HepG2 (cell line): ENCODE measurements around the gene TEX48. TPM values are rescaled to one million over a fixed set of nuclear protein-coding genes. Genes with fewer than 3 reads are reported as not detected.

Experiments used
- AGO2 ChIP-seq: fragments of 200-400 bp; formaldehyde crosslinking; optimal IDR thresholded peaks from 2 replicates; pipeline ENCODE3; 2017; ENCODE audit warnings: mild to moderate bottlenecking, low read depth, low read length, moderate library complexity
- CENPX ChIP-seq: sonication (generic); formaldehyde crosslinking; IDR thresholded peaks from 2 replicates; pipeline ENCODE4 v1.9.0; 2021; ENCODE audit warnings: mild to moderate bottlenecking, missing genetic modification reagents, moderate library complexity
- ELF1 ChIP-seq: sonication (generic); formaldehyde crosslinking; IDR thresholded peaks from 2 replicates; pipeline ENCODE4 v1.4.0; 2020; ENCODE audit warnings: missing genetic modification reagents
- HNF4G ChIP-seq, 2 experiments: sonication (generic) in 1 of 2; formaldehyde crosslinking in 1 of 2; IDR thresholded peaks; 2 replicates each; pipeline versions ENCODE4 v1.4.0 to v1.6.1; 2011 to 2020; ENCODE audit warnings: borderline replicate concordance in 2 of 2, low read depth in 2 of 2, mild to moderate bottlenecking in 2 of 2, low read length in 1 of 2, missing genetic modification reagents in 1 of 2, moderate library complexity in 1 of 2
- LCORL ChIP-seq, 2 experiments: fragments of 450-650 bp in 1 of 2; sonication (generic) in 1 of 2; formaldehyde crosslinking in 1 of 2; IDR thresholded peaks; 2 replicates each; pipeline versions ENCODE4 v1.5.0 to v1.6.1; 2017 to 2020; ENCODE audit warnings: antibody characterized with exemption in 1 of 2, missing genetic modification reagents in 1 of 2
- MEIS2 ChIP-seq: sonication (generic); formaldehyde crosslinking; IDR thresholded peaks from 2 replicates; pipeline ENCODE4 v1.9.0; 2021; ENCODE audit warnings: mild to moderate bottlenecking, missing genetic modification reagents
- SRY ChIP-seq: sonication (generic); formaldehyde crosslinking; IDR thresholded peaks from 2 replicates; pipeline ENCODE4 v1.8.0; 2022; ENCODE audit warnings: mild to moderate bottlenecking, missing genetic modification reagents
- TARDBP ChIP-seq: sonication (generic); formaldehyde crosslinking; IDR thresholded peaks from 2 replicates; pipeline ENCODE4 v1.8.0; 2022; ENCODE audit warnings: mild to moderate bottlenecking, missing genetic modification reagents
- ZKSCAN5 ChIP-seq: sonication (generic); formaldehyde crosslinking; IDR thresholded peaks from 2 replicates; pipeline ENCODE4 v1.5.1; 2020; ENCODE audit warnings: mild to moderate bottlenecking, missing genetic modification reagents
- ZNF205 ChIP-seq: IDR thresholded peaks from 2 replicates; pipeline ENCODE4 v1.6.1; 2018; ENCODE audit warnings: missing biosample characterization, missing genetic modification reagents
- ZNF263 ChIP-seq: sonication (generic); formaldehyde crosslinking; IDR thresholded peaks from 2 replicates; pipeline ENCODE4 v1.4.0; 2020; ENCODE audit warnings: missing genetic modification reagents
- ZNF773 ChIP-seq: sonication (generic); formaldehyde crosslinking; IDR thresholded peaks from 2 replicates; pipeline ENCODE4 v1.4.0; 2020; ENCODE audit warnings: missing genetic modification reagents, borderline replicate concordance
- polyA plus RNA-seq, 8 experiments: library from polyadenylated mRNA; depleted of rRNA in 3 of 8; stranded (reverse) in 7 of 8; unstranded in 1 of 8; fragments of >200 nt; fragmentation: Illumina TruSeq in 4 of 8; extraction: Trizol in 4 of 8; gene quantifications; 2 replicates each; pipeline versions ENCODE4 v1.2.1 to v1.2.3, GENCODE V29; 2011 to 2016; ENCODE audit warnings: low read depth in 4 of 8, missing spikeins in 1 of 8, mixed read lengths in 1 of 8; ENCODE audit not compliant: insufficient read depth in 1 of 8
- total RNA-seq, 5 experiments: library from RNA; depleted of rRNA; stranded (reverse); fragments of >200 nt; fragmentation: Illumina TruSeq; extraction: Trizol; gene quantifications; 2 replicates each; pipeline ENCODE4 v1.2.3, GENCODE V29; 2016; ENCODE audit warnings: low read depth in 1 of 5
- TF ChIP-seq, protein P1 (sequence below): sonication (generic); formaldehyde crosslinking; IDR thresholded peaks from 2 replicates; pipeline ENCODE4 v1.5.1; 2020; ENCODE audit warnings: mild to moderate bottlenecking, missing genetic modification reagents, borderline replicate concordance
- TF ChIP-seq, protein P2 (sequence below): sonication (generic); formaldehyde crosslinking; IDR thresholded peaks from 2 replicates; pipeline ENCODE4 v1.9.0; 2022; ENCODE audit warnings: low read depth, missing genetic modification reagents
- TF ChIP-seq, protein P3 (sequence below): sonication (generic); formaldehyde crosslinking; IDR thresholded peaks from 2 replicates; pipeline ENCODE4 v1.5.0; 2020; ENCODE audit warnings: mild to moderate bottlenecking, missing genetic modification reagents
- TF ChIP-seq, protein P4 (sequence below): sonication (generic); formaldehyde crosslinking; IDR thresholded peaks from 2 replicates; pipeline ENCODE4 v1.5.0; 2020; ENCODE audit warnings: mild to moderate bottlenecking, missing genetic modification reagents, borderline replicate concordance

Gene TEX48
- total and polyA plus RNA-seq, 2 of the 13 experiments (the other 11 are each of a cell fraction or from before 2014, with no cell fraction given) = not detected

DNA sequence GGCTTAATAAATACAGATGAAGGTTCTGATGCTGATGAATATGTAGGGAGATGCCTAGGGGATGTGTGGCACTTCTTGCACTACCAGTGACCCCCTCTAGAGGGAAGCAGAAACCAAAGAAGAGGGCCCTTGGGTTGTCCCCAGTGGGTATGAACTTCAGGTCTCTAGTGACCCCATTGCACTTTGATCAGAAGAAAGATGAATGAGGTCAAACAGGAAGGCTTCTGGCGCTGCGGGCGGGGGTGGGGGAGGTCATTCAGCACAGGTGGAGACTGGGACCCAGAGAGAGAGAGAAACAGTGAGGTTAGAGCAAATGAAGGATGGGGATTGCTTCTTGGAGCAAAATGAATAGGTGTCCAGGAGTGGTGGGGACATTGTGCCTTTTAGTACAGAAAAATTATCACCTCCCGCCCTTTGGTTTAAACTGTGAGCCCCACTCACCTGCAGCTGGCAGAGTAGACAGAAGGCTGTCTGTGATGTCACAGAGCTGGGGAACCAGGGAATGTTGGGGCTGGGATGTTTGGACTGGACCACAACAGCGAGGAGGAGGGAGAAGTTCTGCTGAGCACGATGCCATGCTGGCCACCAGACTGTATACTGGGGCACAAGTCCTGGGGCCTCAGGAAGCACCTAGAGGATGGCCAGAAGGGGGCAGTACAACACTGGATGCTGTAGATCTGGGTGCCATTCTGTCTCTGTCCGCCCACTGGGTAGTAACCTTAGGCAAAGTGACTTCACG lies at the start of gene TEX48 (continued):
- TF ChIP-seq SRY (CRISPR knock-in tag) = no peak
- TF ChIP-seq ZNF773 (CRISPR knock-in tag) = no peak
- TF ChIP-seq, protein P1, sequence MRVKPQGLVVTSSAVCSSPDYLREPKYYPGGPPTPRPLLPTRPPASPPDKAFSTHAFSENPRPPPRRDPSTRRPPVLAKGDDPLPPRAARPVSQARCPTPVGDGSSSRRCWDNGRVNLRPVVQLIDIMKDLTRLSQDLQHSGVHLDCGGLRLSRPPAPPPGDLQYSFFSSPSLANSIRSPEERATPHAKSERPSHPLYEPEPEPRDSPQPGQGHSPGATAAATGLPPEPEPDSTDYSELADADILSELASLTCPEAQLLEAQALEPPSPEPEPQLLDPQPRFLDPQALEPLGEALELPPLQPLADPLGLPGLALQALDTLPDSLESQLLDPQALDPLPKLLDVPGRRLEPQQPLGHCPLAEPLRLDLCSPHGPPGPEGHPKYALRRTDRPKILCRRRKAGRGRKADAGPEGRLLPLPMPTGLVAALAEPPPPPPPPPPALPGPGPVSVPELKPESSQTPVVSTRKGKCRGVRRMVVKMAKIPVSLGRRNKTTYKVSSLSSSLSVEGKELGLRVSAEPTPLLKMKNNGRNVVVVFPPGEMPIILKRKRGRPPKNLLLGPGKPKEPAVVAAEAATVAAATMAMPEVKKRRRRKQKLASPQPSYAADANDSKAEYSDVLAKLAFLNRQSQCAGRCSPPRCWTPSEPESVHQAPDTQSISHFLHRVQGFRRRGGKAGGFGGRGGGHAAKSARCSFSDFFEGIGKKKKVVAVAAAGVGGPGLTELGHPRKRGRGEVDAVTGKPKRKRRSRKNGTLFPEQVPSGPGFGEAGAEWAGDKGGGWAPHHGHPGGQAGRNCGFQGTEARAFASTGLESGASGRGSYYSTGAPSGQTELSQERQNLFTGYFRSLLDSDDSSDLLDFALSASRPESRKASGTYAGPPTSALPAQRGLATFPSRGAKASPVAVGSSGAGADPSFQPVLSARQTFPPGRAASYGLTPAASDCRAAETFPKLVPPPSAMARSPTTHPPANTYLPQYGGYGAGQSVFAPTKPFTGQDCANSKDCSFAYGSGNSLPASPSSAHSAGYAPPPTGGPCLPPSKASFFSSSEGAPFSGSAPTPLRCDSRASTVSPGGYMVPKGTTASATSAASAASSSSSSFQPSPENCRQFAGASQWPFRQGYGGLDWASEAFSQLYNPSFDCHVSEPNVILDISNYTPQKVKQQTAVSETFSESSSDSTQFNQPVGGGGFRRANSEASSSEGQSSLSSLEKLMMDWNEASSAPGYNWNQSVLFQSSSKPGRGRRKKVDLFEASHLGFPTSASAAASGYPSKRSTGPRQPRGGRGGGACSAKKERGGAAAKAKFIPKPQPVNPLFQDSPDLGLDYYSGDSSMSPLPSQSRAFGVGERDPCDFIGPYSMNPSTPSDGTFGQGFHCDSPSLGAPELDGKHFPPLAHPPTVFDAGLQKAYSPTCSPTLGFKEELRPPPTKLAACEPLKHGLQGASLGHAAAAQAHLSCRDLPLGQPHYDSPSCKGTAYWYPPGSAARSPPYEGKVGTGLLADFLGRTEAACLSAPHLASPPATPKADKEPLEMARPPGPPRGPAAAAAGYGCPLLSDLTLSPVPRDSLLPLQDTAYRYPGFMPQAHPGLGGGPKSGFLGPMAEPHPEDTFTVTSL (CRISPR knock-in tag) = 0 out of 2 replicates have a peak, but pooled peaks have one; percentile 51
- 0 out of 2 replicates have a peak, but pooled peaks have one; percentile 10 for TF ChIP-seq TARDBP (CRISPR knock-in tag)
- TF ChIP-seq ZNF263 = peak; percentile 21; the same call in 1 of the 2 replicates
- TF ChIP-seq, protein P2, sequence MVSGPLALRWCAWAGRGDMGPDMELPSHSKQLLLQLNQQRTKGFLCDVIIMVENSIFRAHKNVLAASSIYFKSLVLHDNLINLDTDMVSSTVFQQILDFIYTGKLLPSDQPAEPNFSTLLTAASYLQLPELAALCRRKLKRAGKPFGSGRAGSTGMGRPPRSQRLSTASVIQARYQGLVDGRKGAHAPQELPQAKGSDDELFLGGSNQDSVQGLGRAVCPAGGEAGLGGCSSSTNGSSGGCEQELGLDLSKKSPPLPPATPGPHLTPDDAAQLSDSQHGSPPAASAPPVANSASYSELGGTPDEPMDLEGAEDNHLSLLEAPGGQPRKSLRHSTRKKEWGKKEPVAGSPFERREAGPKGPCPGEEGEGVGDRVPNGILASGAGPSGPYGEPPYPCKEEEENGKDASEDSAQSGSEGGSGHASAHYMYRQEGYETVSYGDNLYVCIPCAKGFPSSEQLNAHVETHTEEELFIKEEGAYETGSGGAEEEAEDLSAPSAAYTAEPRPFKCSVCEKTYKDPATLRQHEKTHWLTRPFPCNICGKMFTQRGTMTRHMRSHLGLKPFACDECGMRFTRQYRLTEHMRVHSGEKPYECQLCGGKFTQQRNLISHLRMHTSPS = peak; percentile 50; the same call in 1 of the 2 replicates
- no peak for TF ChIP-seq MEIS2 (CRISPR knock-in tag)
- TF ChIP-seq CENPX (CRISPR knock-in tag) = no peak
- peak; percentile 30 for TF ChIP-seq HNF4G (IDR thresholded peaks at IDR 0.05; ENCODE audit: borderline replicate concordance, low read depth, low read length)
- no peak for TF ChIP-seq HNF4G (CRISPR knock-in tag; IDR thresholded peaks at IDR 0.05; ENCODE audit: borderline replicate concordance, low read depth)
- TF ChIP-seq LCORL (IDR thresholded peaks at IDR 0.05) = no peak
- peak; percentile 54 for TF ChIP-seq LCORL (CRISPR knock-in tag; IDR thresholded peaks at IDR 0.05)
- TF ChIP-seq ELF1 (CRISPR knock-in tag) = no peak
- TF ChIP-seq ZNF205 (CRISPR knock-in tag) = peak; percentile 18; the same call in 1 of the 2 replicates
- no peak for TF ChIP-seq ZKSCAN5
- TF ChIP-seq AGO2 = no peak
- TF ChIP-seq, protein P3, sequence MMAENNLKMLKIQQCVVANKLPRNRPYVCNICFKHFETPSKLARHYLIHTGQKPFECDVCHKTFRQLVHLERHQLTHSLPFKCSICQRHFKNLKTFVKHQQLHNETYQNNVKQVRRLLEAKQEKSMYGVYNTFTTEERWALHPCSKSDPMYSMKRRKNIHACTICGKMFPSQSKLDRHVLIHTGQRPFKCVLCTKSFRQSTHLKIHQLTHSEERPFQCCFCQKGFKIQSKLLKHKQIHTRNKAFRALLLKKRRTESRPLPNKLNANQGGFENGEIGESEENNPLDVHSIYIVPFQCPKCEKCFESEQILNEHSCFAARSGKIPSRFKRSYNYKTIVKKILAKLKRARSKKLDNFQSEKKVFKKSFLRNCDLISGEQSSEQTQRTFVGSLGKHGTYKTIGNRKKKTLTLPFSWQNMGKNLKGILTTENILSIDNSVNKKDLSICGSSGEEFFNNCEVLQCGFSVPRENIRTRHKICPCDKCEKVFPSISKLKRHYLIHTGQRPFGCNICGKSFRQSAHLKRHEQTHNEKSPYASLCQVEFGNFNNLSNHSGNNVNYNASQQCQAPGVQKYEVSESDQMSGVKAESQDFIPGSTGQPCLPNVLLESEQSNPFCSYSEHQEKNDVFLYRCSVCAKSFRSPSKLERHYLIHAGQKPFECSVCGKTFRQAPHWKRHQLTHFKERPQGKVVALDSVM = peak; percentile 16; the same call in 1 of the 2 replicates
- TF ChIP-seq, protein P4, sequence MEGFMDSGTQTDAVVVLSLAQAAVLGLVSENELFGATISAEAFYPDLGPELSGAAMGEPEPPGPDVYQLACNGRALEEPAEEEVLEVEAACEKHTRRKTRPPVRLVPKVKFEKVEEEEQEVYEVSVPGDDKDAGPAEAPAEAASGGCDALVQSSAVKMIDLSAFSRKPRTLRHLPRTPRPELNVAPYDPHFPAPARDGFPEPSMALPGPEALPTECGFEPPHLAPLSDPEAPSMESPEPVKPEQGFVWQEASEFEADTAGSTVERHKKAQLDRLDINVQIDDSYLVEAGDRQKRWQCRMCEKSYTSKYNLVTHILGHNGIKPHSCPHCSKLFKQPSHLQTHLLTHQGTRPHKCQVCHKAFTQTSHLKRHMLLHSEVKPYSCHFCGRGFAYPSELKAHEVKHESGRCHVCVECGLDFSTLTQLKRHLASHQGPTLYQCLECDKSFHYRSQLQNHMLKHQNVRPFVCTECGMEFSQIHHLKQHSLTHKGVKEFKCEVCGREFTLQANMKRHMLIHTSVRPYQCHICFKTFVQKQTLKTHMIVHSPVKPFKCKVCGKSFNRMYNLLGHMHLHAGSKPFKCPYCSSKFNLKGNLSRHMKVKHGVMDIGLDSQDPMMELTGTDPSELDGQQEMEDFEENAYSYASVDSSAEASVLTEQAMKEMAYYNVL = peak; percentile 35; the same call in 1 of the 2 replicates
